T47D (cell line): ENCODE results near the gene GRM7.

Experiments
- DNase-seq, 2 experiments: peaks; one replicate each; pipeline versions ENCODE4 v3.0.0 to v3.0.0-alpha.2; 2011 to 2012; ENCODE audit warnings: low read depth in 1 of 2, low spot score in 1 of 2
- JUND ChIP-seq: IDR thresholded peaks from 2 replicates; pipeline ENCODE4 v1.6.1; 2012; ENCODE audit warnings: low read depth
- in situ Hi-C: cut with HindIII; loops from 2 replicates; pipeline ENCODE4 v1.10.0; 2016; ENCODE audit warnings: low sequenced_read_pairs, low pct_unique_long_range_greater_than_20kb

The GRM7 gene

DNA sequence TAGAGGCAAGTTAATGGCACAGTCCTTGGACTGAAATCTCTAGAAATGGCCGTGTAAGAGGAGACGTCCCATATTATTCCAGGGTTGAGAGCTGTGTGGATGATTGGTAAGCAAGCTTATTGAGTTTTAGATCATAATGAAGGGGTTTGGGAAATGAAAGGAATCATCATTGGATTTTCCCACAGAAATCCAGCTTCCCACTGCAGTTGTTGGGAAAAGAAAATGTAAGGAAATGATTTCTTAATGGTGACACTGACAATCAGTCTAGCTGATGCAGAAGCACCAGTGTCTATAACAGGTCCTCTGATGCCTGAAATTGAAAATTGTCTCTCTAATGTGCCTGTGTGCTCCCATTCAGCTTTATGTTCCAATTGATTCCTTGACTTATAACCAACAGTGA lies 728.6 kb downstream of the GRM7 start:
- no peak for DNase-seq
- in situ Hi-C loops: no loop called here
- TF ChIP-seq JUND: no peak

DNA sequence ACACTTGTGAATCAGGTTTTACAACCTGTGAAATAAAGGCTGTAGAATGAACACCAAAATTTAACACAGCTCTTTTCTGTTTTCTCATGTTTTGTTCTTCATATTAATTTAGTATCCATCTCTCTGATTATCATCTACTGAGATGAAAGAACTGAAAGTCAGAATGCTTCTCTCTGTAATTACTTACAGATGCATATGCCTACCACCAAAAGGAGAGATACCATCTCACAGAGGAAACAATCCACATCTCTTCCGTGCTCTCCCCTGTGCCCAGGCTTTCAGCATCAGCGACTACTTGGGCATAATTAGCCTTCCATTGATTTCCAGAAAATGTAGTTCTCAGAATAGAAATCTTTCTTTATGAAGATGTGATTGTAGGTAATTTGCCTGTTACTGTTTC lies 741.4 kb downstream of the GRM7 start:
- in situ Hi-C loops: no loop called here
- TF ChIP-seq JUND: no peak
- DNase-seq: no peak

DNA sequence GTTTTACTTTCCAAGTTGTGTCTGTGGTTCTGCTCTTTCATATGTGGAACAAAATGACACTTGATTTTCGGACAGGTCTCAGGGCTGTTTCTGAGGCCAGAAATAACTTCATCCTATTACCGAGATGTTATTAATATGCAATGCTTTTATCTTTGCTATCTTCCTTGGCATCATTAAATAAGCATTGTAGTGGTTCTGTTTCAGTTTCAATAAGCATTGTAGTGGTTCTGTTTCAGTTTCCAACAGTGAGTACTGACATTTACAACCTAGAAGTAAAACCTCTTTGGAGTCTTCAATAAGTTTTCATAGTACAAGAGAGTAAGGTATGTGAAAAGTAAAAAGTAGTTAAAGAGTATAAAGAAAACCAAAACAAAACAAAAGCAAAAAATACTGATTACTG lies 746.2 kb downstream of the GRM7 start:
- TF ChIP-seq JUND: no peak
- in situ Hi-C loops: no loop called here
- no peak for DNase-seq

DNA sequence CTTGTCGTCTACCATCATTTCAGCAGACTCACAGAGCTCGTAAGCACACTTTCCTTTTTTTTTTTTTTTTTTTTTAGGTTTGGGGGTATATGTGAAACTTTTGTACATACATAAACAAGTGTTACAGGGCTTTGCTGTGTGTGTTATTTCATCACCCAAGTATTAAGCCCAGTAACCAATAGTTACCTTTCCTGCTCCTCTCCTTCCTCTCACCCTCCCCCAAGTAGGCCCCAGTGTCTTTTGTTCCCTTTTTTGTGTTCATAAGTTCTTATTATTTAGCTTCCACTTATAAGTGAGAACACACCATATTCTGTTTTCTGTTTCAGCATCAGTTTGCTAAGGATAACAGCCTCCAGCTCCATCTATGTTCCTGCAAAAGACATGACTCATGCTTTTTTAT lies 746.8 kb downstream of the GRM7 start:
- no peak for TF ChIP-seq JUND
- DNase-seq: no peak
- in situ Hi-C loops: no loop called here

DNA sequence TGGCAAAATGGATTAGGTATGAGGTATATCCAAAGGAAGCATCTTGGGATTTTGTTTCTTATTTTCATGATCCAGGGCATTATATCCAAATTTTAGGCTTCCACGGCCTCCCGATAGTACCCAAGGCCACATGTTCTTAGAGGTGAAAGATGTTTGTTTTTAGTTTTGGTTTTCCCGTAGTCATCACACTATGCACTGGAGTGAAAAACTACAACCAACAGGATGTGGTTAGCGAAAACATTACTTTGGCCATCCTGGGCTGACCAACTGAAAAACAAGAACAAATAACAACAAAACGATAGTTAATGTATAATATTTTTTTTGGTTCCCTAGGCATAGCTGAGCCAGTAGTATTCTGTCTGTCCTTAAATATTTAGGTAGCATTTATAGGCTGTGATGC lies 749.7 kb downstream of the GRM7 start:
- in situ Hi-C loops: no loop called here
- no peak for DNase-seq
- no peak for TF ChIP-seq JUND

DNA sequence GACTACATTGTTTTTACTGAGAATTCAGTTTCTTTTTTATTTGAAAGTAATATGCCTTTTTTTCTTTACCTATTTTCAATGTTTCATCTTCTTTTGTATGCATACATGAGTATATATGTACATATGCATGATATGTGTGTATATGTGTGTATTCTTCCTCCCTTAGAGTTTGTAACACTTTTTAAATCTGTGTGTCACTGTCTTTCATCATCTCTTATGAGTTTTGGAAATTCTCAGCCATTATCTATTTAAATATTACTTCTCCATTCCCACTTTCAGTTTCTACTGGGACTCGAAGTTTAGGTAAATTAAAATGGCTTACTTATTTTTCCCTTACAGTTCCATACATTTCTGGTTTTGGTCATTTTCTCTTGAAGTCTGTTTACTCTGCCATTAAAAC lies 754.1 kb downstream of the GRM7 start:
- no peak for TF ChIP-seq JUND
- in situ Hi-C loops: no loop called here
- no peak for DNase-seq

DNA sequence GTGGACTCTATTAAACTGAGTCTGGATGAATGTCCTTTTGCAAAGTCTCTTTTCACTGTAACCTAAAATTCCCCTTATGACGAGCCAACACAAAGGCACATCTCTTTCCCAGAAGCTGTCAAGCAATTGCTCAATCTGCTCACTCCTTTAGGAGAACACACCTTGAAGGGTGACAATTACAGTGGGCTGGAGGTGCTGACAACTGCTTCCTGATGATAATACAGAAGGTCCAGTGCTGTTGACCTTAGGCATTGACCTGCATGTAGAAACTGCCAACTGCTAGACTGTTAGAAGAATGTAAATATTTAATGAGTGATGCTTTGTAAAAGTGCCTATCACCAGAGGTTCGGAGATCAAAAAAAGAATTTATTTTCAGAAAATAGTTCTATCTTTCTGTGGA lies 757.7 kb downstream of the GRM7 start:
- in situ Hi-C loops: no loop called here
- no peak for TF ChIP-seq JUND
- DNase-seq: no peak

DNA sequence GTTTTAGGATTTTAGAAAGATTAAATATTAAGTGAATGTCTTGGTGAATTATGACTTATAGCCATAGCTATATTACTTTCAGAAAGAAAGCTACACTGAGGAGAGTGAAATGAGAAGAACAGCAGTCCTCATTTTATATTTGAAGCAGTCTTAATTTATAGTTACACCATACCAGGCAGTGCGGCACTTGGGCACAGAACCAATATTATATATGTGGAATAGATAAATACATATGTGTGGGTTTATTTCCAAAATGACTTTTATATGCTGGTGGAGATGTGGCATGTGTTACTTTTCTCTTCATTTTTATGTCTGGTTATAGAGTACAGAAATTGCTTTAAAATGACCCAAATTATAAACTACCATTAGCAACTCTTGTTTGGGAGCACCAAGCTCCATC lies 759.5 kb downstream of the GRM7 start:
- in situ Hi-C loops: no loop called here
- DNase-seq: no peak
- TF ChIP-seq JUND: no peak

DNA sequence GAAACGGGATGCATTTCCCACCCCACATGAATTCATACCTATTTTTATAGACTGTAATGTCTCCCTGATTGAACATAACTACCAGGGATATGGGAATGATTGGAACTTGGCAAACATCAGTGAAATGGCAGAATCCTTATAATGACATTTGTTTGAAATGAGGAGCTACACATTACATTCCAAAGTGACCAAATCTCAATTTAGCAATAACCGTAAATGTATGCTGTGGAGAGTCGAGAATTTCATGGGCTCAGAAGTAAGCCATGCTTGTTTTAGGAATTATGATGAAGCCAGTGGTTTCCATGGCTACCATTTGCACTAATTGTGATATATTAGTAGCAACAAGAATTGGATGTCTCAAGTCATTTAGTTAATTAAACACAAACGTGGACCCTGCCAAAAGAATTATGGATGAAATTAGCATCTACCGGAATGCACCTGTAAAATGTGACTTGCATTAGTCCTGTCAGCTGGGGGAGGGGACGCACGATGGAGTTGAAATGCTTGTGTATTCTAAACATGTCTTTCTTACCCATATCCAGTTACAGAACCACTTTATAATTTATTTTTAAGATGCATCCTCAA lies 760.2 kb downstream of the GRM7 start:
- DNase-seq: no peak
- TF ChIP-seq JUND: no peak
- in situ Hi-C loops: no loop called here

DNA sequence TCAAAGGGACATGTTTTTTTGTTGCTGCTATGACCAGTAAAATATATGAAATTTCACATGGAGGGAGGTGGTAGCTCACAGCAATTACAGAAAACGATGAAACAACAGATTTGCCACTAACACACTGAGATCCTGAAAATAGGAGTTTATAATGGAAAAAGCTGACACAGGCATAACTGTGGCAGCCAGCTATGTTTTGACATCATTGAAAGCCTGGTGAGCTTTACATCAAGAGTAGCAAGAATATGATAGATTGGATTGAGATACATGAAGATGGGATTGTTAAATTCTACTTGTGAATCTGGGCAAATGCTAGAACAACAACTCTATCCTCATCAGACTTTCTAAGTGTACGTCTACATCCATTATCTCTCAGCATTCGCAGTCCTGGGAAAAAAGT lies 760.7 kb downstream of the GRM7 start:
- TF ChIP-seq JUND: no peak
- no peak for DNase-seq
- in situ Hi-C loops: no loop called here

DNA sequence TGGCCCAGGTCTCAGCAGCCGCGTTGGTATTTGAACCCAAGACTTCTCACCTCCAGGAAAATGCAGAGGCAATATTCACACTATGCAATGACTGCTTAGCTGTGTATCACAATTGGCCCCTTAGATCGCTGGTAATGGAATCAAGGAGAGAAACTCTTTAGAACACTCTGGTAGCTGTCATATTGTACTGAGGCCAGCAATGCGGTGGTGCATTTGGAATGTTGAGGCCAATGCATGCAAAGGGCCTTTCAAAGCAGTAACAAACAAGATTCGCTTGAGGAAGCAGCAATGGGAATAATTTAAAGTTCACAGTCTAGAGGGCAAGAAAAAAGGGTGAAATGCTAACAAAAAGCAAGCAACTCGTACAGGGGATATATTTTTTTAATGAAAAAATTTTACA lies 764.1 kb downstream of the GRM7 start:
- DNase-seq: no peak
- TF ChIP-seq JUND: no peak
- in situ Hi-C loops: no loop called here

DNA sequence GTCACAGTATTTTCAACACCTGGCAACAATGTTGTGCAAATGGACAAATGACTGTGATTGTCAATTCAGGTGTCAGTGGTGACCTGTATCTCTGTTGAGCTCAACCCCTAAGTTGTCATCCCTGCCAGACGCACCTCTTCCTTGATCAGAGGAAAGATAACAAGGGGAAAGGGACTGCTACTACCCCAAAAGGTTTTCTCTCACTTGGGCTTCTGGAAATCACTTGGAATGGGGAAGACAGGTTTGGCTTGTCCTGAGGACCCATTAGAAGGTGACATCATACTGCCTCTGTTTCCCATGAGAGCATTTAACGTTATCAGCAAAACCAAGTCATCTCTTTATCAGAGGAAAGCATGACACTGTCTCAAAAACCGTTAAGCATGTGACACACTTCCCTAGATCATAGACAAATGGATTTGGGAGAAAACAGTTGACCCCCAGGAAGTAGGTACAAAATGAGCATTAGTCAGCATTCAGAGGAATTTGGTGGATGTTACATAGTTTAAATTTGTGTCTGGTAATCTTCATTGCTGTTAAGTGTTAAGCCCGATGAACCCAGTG lies 769.5 kb downstream of the GRM7 start:
- no peak for DNase-seq
- no peak for TF ChIP-seq JUND
- in situ Hi-C loops: no loop called here

DNA sequence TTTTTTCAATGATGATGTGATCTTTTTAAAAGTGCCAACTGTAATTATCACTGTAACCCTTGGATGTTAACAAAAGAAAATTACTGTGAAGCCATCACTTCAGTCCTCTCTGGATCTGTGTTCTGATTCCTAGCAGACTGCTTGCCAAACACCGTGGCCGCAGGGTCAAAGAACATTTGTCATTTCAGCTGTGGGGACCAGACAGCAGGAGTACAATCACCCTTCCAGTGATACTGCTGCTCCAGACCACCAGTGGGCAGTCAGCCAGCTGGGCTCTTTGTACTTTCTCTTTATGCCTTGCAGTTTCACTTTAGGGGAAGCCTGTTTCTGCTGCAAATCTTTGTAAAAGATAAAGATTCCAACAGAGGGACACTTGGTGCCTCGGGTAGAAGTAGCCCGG lies 770.0 kb downstream of the GRM7 start:
- in situ Hi-C loops: no loop called here
- no peak for DNase-seq
- TF ChIP-seq JUND: no peak

DNA sequence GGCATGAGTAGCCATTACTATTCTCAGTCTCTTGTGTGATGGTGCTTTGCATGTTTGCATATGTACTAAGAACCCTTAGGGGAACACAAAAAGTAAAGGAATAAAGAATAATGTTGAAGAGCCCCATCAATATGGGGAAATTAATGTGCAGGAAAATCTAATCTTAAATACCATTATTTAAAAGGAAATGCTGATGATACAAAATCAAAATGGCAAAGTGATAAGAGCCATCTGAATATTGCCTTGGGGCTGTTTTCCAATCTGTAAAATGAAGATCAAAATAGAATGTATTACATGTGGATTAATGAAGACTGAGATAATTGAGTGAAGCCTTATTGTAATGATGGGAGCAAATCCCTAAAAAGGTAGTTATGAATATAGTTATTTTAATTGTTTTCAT lies 771.4 kb downstream of the GRM7 start:
- in situ Hi-C loops: no loop called here
- TF ChIP-seq JUND: no peak
- DNase-seq: no peak

DNA sequence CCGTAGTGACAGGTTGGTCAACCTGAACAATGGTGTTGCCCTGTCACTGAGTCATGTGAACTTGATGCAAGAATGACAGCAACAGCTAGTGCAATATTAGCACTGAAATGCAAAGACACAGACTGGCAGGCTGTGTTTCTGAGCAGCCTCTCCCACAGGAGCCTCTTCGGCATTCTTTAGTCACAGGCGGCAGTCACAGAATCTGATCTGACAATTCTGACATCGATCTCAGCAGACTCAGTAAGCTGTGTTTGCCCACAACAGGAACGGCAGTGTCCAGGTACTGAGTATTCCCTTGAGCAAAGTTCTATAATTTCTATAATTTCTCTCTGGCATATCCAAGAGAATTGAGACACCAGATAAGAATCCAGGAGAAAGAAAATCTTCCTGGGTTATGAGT lies 776.8 kb downstream of the GRM7 start:
- DNase-seq: no peak
- in situ Hi-C loops: no loop called here
- TF ChIP-seq JUND: no peak
